Stomach (tissue), 9 donors: ENCODE results near the gene CORO2B. TPM values are rescaled to one million over a fixed set of nuclear protein-coding genes. Genes with fewer than 3 reads are reported as not detected.

ENCODE experiments used
- DNase-seq, 2 donors: peaks; one replicate each; pipeline versions ENCODE4 v3.0.0 to v3.0.0-alpha.2; 2013 to 2019
- H3K27ac ChIP-seq, 5 donors: fragments of 200-600 bp in 4 of 5; sonication (generic) in 4 of 5; one replicate each; pipeline ENCODE4 v1.5.1; 2013 to 2019; ENCODE audit warnings: mild to moderate bottlenecking in 1 of 5, moderate library complexity in 1 of 5
- H3K27me3 ChIP-seq, 3 donors: fragments of 200-600 bp; sonication (generic); one replicate each; pipeline ENCODE4 v1.5.1; 2017 to 2019; ENCODE audit warnings: mixed run types in 1 of 3
- H3K36me3 ChIP-seq, 4 donors: fragments of 200-600 bp; sonication (generic); 1 replicate in 3 of 4; 2 replicates in 1 of 4; pipeline ENCODE4 v1.5.1; 2016 to 2019
- H3K4me1 ChIP-seq, 4 donors: fragments of 200-600 bp; sonication (generic); one replicate each; pipeline ENCODE4 v1.5.1; 2016 to 2019
- H3K4me3 ChIP-seq, 4 donors: fragments of 200-600 bp; sonication (generic) in 3 of 4; one replicate each; pipeline ENCODE4 v1.5.1; 2016 to 2019; ENCODE audit warnings: mild to moderate bottlenecking in 1 of 4
- H3K9me3 ChIP-seq, 4 donors: fragments of 200-600 bp; sonication (generic); one replicate each; pipeline ENCODE4 v1.5.1; 2016 to 2019
- CTCF ChIP-seq, 7 experiments: fragments of 450-650 bp in 4 of 7; fragments of 200-600 bp in 3 of 7; sonication (generic) in 3 of 7; IDR thresholded peaks; one replicate each; pipeline ENCODE4 v1.5.1; 2016 to 2019; ENCODE audit warnings: antibody characterized with exemption in 7 of 7, control low read depth in 2 of 7, mild to moderate bottlenecking in 1 of 7
- EP300 ChIP-seq: sonication (generic); formaldehyde crosslinking; IDR thresholded peaks from one replicate; pipeline ENCODE4 v1.6.1; 2017; ENCODE audit warnings: antibody characterized with exemption
- POLR2A ChIP-seq, 4 donors: fragments of 450-650 bp; IDR thresholded peaks; one replicate each; pipeline ENCODE4 v1.6.1; 2016; ENCODE audit warnings: antibody characterized with exemption in 4 of 4, control low read depth in 2 of 4, mild to moderate bottlenecking in 1 of 4, moderate library complexity in 1 of 4
- POLR2AphosphoS5 ChIP-seq, 3 donors: sonication (generic); formaldehyde crosslinking; IDR thresholded peaks; one replicate each; pipeline ENCODE4 v1.6.1; 2016; ENCODE audit warnings: antibody characterized with exemption in 3 of 3
- WGBS, 5 donors: extraction: QIAGEN DNeasy Blood & Tissue Kit in 3 of 5; methylation state at CpG; one replicate each; pipeline versions ENCODE4 v1.1.5 to v1.1.7; 2013 to 2018; 5-methylcytosine and 5-hydroxymethylcytosine counted together
- intact Hi-C: fragments of 100-400 bp; cut with DNase I; formaldehyde crosslinking; loops from one replicate; pipeline ENCODE4 v1.15.1; 2023; ENCODE audit warnings: low total_unique reads
- polyA plus RNA-seq, 3 donors: library from polyadenylated mRNA; stranded (reverse); fragments of 200-250 nt; gene quantifications; one replicate each; pipeline ENCODE4 v1.2.3, GENCODE V29; 2013
- total RNA-seq, 5 donors: library from RNA; depleted of rRNA; stranded (reverse); fragments of >200 nt; gene quantifications; one replicate each; pipeline versions ENCODE4 v1.1.0 to v1.2.3, GENCODE V29; 2014 to 2016
- donor health status: healthy with polysubstance abuse.
- donor health status: Bipolar disorder and iron deficiency.
- donor health status: healthy.

The CORO2B gene
- total and polyA plus RNA-seq, 8 donors, result 0.89 to 3.7 (median 2.3) TPM; not detected in 1

- intact Hi-C loops, result no loop called here
- DNase-seq, result no peak
- no peak overlapping the region for H3K27ac ChIP-seq
- WGBS, 5 donors, result 75 to 89% (median 85%) methylated on average over 7 to 8 of the region's 8 CpGs
- peaks cover 0 to 5% (median 0%) of the 10 kb centered on the region in 3 donors for H3K27me3 ChIP-seq
- no peaks in the 10 kb centered on the region for H3K36me3 ChIP-seq
- H3K4me3 ChIP-seq, result no peak overlapping the region
- no peaks in the 10 kb centered on the region for H3K9me3 ChIP-seq
- peaks cover 0 to 10% (median 2%) of the 10 kb centered on the region in 4 donors for H3K4me1 ChIP-seq
- TF ChIP-seq CTCF (IDR thresholded peaks at IDR 0.05) (no peak), POLR2A (IDR thresholded peaks at IDR 0.05) (no peak), POLR2AphosphoS5 (IDR thresholded peaks at IDR 0.05) (no peak), EP300 (no peak)
Observed at GRCh38 chr15:68630836-68631235, 52.0 kb downstream of the CORO2B start.

GRCh38 chr15:68631601-68632051, 52.8 kb downstream of the CORO2B start:
- peak in 1 of 2 donors; percentile 52 for DNase-seq
- no peak for TF ChIP-seq POLR2A (IDR thresholded peaks at IDR 0.05)
- no peak for TF ChIP-seq POLR2AphosphoS5 (IDR thresholded peaks at IDR 0.05)
- TF ChIP-seq EP300, result no peak
- TF ChIP-seq CTCF (IDR thresholded peaks at IDR 0.05), result no peak
- Histone ChIP-seq H3K27me3 (peaks cover 0 to 3% (median 0%) of the 10 kb centered on the region in 3 donors), H3K9me3 (no peaks in the 10 kb centered on the region), H3K4me1 (peaks cover 0 to 10% (median 2%) of the 10 kb centered on the region in 4 donors), H3K36me3 (no peaks in the 10 kb centered on the region), H3K4me3 (no peak overlapping the region), H3K27ac (no peak overlapping the region)
- 27 to 63% (median 35%) methylated on average over 5 to 6 of the region's 6 CpGs for WGBS, 5 donors
- intact Hi-C loops, result no loop called here

- Histone ChIP-seq H3K4me1 (peaks cover 0 to 10% (median 2%) of the 10 kb centered on the region in 4 donors), H3K27me3 (no peaks in the 10 kb centered on the region), H3K9me3 (no peaks in the 10 kb centered on the region), H3K36me3 (no peaks in the 10 kb centered on the region), H3K27ac (no peak overlapping the region), H3K4me3 (no peak overlapping the region)
- TF ChIP-seq POLR2AphosphoS5 (IDR thresholded peaks at IDR 0.05) (no peak), POLR2A (IDR thresholded peaks at IDR 0.05) (no peak), EP300 (no peak), CTCF (IDR thresholded peaks at IDR 0.05) (no peak)
- 75 to 85% (median 79%) methylated on average over 7 to 9 of the region's 9 CpGs for whole genome bisulfite sequencing, 5 donors
- DNase-seq, result no peak
- intact Hi-C loops, result no loop called here
Observed at GRCh38 chr15:68632101-68632500, 53.3 kb downstream of the CORO2B start.

- H3K4me3 ChIP-seq, result no peak overlapping the region
- H3K9me3 ChIP-seq, result no peaks in the 10 kb centered on the region
- intact Hi-C loops, result no loop called here
- H3K27me3 ChIP-seq, result no peaks in the 10 kb centered on the region
- DNase-seq, result no peak
- H3K27ac ChIP-seq, result no peak overlapping the region
- TF ChIP-seq POLR2A (IDR thresholded peaks at IDR 0.05) (no peak), POLR2AphosphoS5 (IDR thresholded peaks at IDR 0.05) (no peak), EP300 (no peak), CTCF (IDR thresholded peaks at IDR 0.05) (no peak)
- WGBS, 5 donors, result 64 to 84% (median 70%) methylated on average over 10 of the region's 10 CpGs
- H3K4me1 ChIP-seq, result peaks cover 0 to 16% (median 8%) of the 10 kb centered on the region in 4 donors
- H3K36me3 ChIP-seq, result no peaks in the 10 kb centered on the region
Observed at GRCh38 chr15:68633231-68634121, 54.7 kb downstream of the CORO2B start.
